Measurements from ENCODE around the gene NAPG. TPM values are rescaled to one million over a fixed set of nuclear protein-coding genes. Genes with fewer than 3 reads are reported as not detected.

The NAPG gene
- total RNA-seq (10 to 100 TPM; 26.8 to 37.7 TPM), polyA plus RNA-seq (ENCODE audit: insufficient read length in 6 of 6) (10 to 100 TPM; 25.2 to 31.9 (median 29.3) TPM)
- long read RNA-seq, donor 1, partial matches to known transcripts: 0 of 2 reads
- long read RNA-seq, donor 1, other reads (novel, unspliced or antisense): 0 of 2 reads
- long read RNA-seq, donor 2: 0 reads
- long read RNA-seq, donor 3: 0 reads
- long read RNA-seq, donor 4, partial matches to known transcripts: 0 of 2 reads
- long read RNA-seq, donor 4, other reads (novel, unspliced or antisense): 2 of 2 reads
- long read RNA-seq, donor 5, partial matches to known transcripts: 0 of 5 reads
- long read RNA-seq, donor 5, other reads (novel, unspliced or antisense): 5 of 5 reads
- long read RNA-seq, donor 6: 0 reads
- long read RNA-seq, donor 7, partial matches to known transcripts: 0 of 1 reads
- long read RNA-seq, donor 7, other reads (novel, unspliced or antisense): 0 of 1 reads
- long read RNA-seq, donor 8, partial matches to known transcripts: 13 of 14 reads
- long read RNA-seq, donor 8, other reads (novel, unspliced or antisense): 0 of 14 reads
- long read RNA-seq, donor 9: 0 reads
- long read RNA-seq, donor 10, partial matches to known transcripts: 0 of 4 reads
- long read RNA-seq, donor 10, other reads (novel, unspliced or antisense): 4 of 4 reads
- long read RNA-seq, donor 11: 0 reads
- long read RNA-seq, donor 12: 0 reads

- Histone ChIP-seq H3K27me3 (no peaks in the 10 kb centered on the region), H3K36me3 (no peaks in the 10 kb centered on the region), H3K27ac (peak within 1 kb of the TSS; percentile 94 to 97), H3K9me3 (no peaks in the 10 kb centered on the region), H3K4me1 (peaks cover 14 to 44% of the 10 kb centered on the region in 2 donors), H3K4me3 (peak within 1 kb of the TSS; percentile 86 to 92)
- TF ChIP-seq CTCF (IDR thresholded peaks at IDR 0.05): no peak
- intact Hi-C loops (cut with DNase I): no loop called here
- DNase-seq (peak; percentile 86 to 97 (median 94)), ATAC-seq (peak; percentile 95)
Observed at GRCh38 chr18:10525697-10526560, at the start of gene NAPG. Gene NAPG, plus strand, starts transcription at chr18:10526027. Its CDS starts 76 bp downstream, at chr18:10526103.

- DNase-seq (no peak), ATAC-seq (peak; percentile 15)
Observed at GRCh38 chr18:10476338-10476791, 49.5 kb upstream of the NAPG start.

GRCh38 chr18:10477121-10477862 lies 48.5 kb upstream of the NAPG start:
- Histone ChIP-seq H3K27me3 (no peaks in the 10 kb centered on the region), H3K4me1 (peaks cover 6 to 17% of the 10 kb centered on the region in 2 donors), H3K4me3 (no peak overlapping the region), H3K9me3 (no peaks in the 10 kb centered on the region), H3K27ac (no peak overlapping the region), H3K36me3 (no peaks in the 10 kb centered on the region)
- DNase-seq (no peak), ATAC-seq (no peak)
- no peak for TF ChIP-seq CTCF (IDR thresholded peaks at IDR 0.05)
- intact Hi-C loops (cut with DNase I): no loop called here

More at GRCh38 chr18:10476338-10476791, 49.5 kb upstream of the NAPG start:
- H3K27ac ChIP-seq: no peak overlapping the region
- no peaks in the 10 kb centered on the region for H3K9me3 ChIP-seq
- H3K36me3 ChIP-seq: peaks cover 0 to 7% of the 10 kb centered on the region in 2 donors
- TF ChIP-seq CTCF (IDR thresholded peaks at IDR 0.05): no peak
- no peak overlapping the region for H3K4me3 ChIP-seq
- intact Hi-C loops (cut with DNase I): no loop called here
- peaks cover 6 to 17% of the 10 kb centered on the region in 2 donors for H3K4me1 ChIP-seq
- H3K27me3 ChIP-seq: no peaks in the 10 kb centered on the region

- Histone ChIP-seq H3K4me1 (peaks cover 6 to 20% of the 10 kb centered on the region in 2 donors), H3K27me3 (no peaks in the 10 kb centered on the region), H3K27ac (no peak overlapping the region), H3K4me3 (no peak overlapping the region), H3K9me3 (no peaks in the 10 kb centered on the region), H3K36me3 (no peaks in the 10 kb centered on the region)
- intact Hi-C loops (cut with DNase I): no loop called here
- ATAC-seq (no peak), DNase-seq (no peak)
- no peak for TF ChIP-seq CTCF (IDR thresholded peaks at IDR 0.05)
Observed at GRCh38 chr18:10477863-10478260, 48.0 kb upstream of the NAPG start.

All from left lung (tissue), 14 donors.